ENCODE measurements around the gene SEC63.
A peak's percentile ranks its signal among the peaks of the same experiment; 100 is the strongest.
"Not testable (repeated sequence)": the region's sequence is repeated elsewhere in the genome, so short reads cannot be mapped to it uniquely, and the experiment has no call there.

SEC63 gene

GRCh38 chr6:107957909-107958688 is at the start of gene SEC63:
Gene SEC63 (minus strand): TSS chr6:107958208. CDS start chr6:107958009, 199 bp downstream.
- DNase-seq (ENCODE audit: low read depth): peak; percentile 88

GRCh38 chr6:108005961-108006360 is 48.0 kb upstream of the SEC63 start:
- DNase-seq (ENCODE audit: low read depth): no peak

GRCh38 chr6:108004861-108005260 is 46.9 kb upstream of the SEC63 start:
- no peak for DNase-seq (ENCODE audit: low read depth)

- DNase-seq (ENCODE audit: low read depth): no peak
Measured at GRCh38 chr6:108002365-108003221, 44.6 kb upstream of the SEC63 start.

- DNase-seq (ENCODE audit: low read depth): no peak
Measured at GRCh38 chr6:108001696-108002231, 43.8 kb upstream of the SEC63 start.

GRCh38 chr6:108000259-108000658 is 42.3 kb upstream of the SEC63 start:
- not testable (repeated sequence) for DNase-seq (ENCODE audit: low read depth)

GRCh38 chr6:107999341-107999740 is 41.3 kb upstream of the SEC63 start:
- DNase-seq (ENCODE audit: low read depth): no peak

- no peak for DNase-seq (ENCODE audit: low read depth)
Measured at GRCh38 chr6:107991772-107992550, 34.0 kb upstream of the SEC63 start.

- DNase-seq (ENCODE audit: low read depth): no peak
Measured at GRCh38 chr6:107991061-107991460, 33.1 kb upstream of the SEC63 start.

GRCh38 chr6:107990587-107990986 is 32.6 kb upstream of the SEC63 start:
- DNase-seq (ENCODE audit: low read depth): not testable (repeated sequence)

GRCh38 chr6:107989166-107990094 is 31.4 kb upstream of the SEC63 start:
- no peak for DNase-seq (ENCODE audit: low read depth)

- DNase-seq (ENCODE audit: low read depth): no peak
Measured at GRCh38 chr6:107988570-107988969, 30.6 kb upstream of the SEC63 start.

GRCh38 chr6:107987805-107988204 is 29.8 kb upstream of the SEC63 start:
- no peak for DNase-seq (ENCODE audit: low read depth)

- no peak for DNase-seq (ENCODE audit: low read depth)
Measured at GRCh38 chr6:107985701-107986100, 27.7 kb upstream of the SEC63 start.

GRCh38 chr6:107983811-107984210 is 25.8 kb upstream of the SEC63 start:
- no peak for DNase-seq (ENCODE audit: low read depth)

GRCh38 chr6:107982486-107982885 is 24.5 kb upstream of the SEC63 start:
- no peak for DNase-seq (ENCODE audit: low read depth)

- no peak for DNase-seq (ENCODE audit: low read depth)
Measured at GRCh38 chr6:107981695-107982094, 23.7 kb upstream of the SEC63 start.

- no peak for DNase-seq (ENCODE audit: low read depth)
Measured at GRCh38 chr6:107977283-107977682, 19.3 kb upstream of the SEC63 start.

GRCh38 chr6:107976155-107976783 is 18.3 kb upstream of the SEC63 start:
- no peak for DNase-seq (ENCODE audit: low read depth)

- no peak for DNase-seq (ENCODE audit: low read depth)
Measured at GRCh38 chr6:107973594-107973993, 15.6 kb upstream of the SEC63 start.
